H9 (cell line): ENCODE measurements around the gene SH3RF3. TPM values are rescaled to one million over a fixed set of nuclear protein-coding genes. Genes with fewer than 3 reads are reported as not detected.

Source experiments
- DNase-seq: peaks from one replicate; pipeline ENCODE4 v3.0.0-alpha.2; 2017
- H2AFZ ChIP-seq: one replicate; pipeline ENCODE4 v1.6.1; 2013; ENCODE audit warnings: mild to moderate bottlenecking, low read length, control low read depth, moderate library complexity
- H2AK5ac ChIP-seq: 2 replicates; pipeline ENCODE4 v1.6.1; 2013; ENCODE audit warnings: low read length, control low read depth, mixed read lengths; ENCODE audit not compliant: insufficient read length
- H2BK120ac ChIP-seq: one replicate; pipeline ENCODE4 v1.6.1; 2013; ENCODE audit warnings: low read depth, mild to moderate bottlenecking, low read length, control low read depth, inconsistent platforms; ENCODE audit not compliant: poor library complexity, severe bottlenecking
- H2BK12ac ChIP-seq: 2 replicates; pipeline ENCODE4 v1.6.1; 2013; ENCODE audit warnings: low read length, control low read depth, mixed read lengths, low read depth; ENCODE audit not compliant: insufficient read length
- H2BK15ac ChIP-seq: 2 replicates; pipeline ENCODE4 v1.6.1; 2013; ENCODE audit warnings: low read depth, low read length, control low read depth
- H2BK20ac ChIP-seq: one replicate; pipeline ENCODE4 v1.6.1; 2013; ENCODE audit warnings: low read depth, mild to moderate bottlenecking, low read length, control low read depth, inconsistent platforms; ENCODE audit not compliant: poor library complexity, severe bottlenecking
- H2BK5ac ChIP-seq: 2 replicates; pipeline ENCODE4 v1.6.1; 2013; ENCODE audit warnings: low read length, control low read depth, mixed read lengths; ENCODE audit not compliant: insufficient read length
- H3K14ac ChIP-seq: 2 replicates; pipeline ENCODE4 v1.6.1; 2013; ENCODE audit warnings: low read length, control low read depth; ENCODE audit not compliant: insufficient read depth
- H3K18ac ChIP-seq: 2 replicates; pipeline ENCODE4 v1.6.1; 2013; ENCODE audit warnings: low read depth, mild to moderate bottlenecking, mixed read lengths, low read length, control low read depth; ENCODE audit not compliant: insufficient read length
- H3K23ac ChIP-seq: 2 replicates; pipeline ENCODE4 v1.6.1; 2013; ENCODE audit warnings: low read length, control low read depth, mixed read lengths, low read depth; ENCODE audit not compliant: insufficient read length
- H3K23me2 ChIP-seq: 2 replicates; pipeline ENCODE4 v1.6.1; 2013; ENCODE audit warnings: low read depth, mild to moderate bottlenecking, mixed read lengths, low read length, control low read depth; ENCODE audit not compliant: insufficient read length, poor library complexity, severe bottlenecking
- H3K27ac ChIP-seq: 2 replicates; pipeline ENCODE4 v1.5.1; 2013; ENCODE audit warnings: low read length, control low read depth, mixed read lengths, low read depth; ENCODE audit not compliant: insufficient read length
- H3K27me3 ChIP-seq: 2 replicates; pipeline ENCODE4 v1.6.1; 2013; ENCODE audit warnings: low read length, control low read depth, inconsistent platforms; ENCODE audit not compliant: insufficient read depth
- H3K4ac ChIP-seq: 2 replicates; pipeline ENCODE4 v1.6.1; 2013; ENCODE audit warnings: low read depth, mild to moderate bottlenecking, control low read depth, inconsistent platforms, low read length, moderate library complexity
- H3K4me1 ChIP-seq: 2 replicates; pipeline ENCODE4 v1.6.1; 2013; ENCODE audit warnings: low read length, control low read depth, inconsistent platforms; ENCODE audit not compliant: insufficient read depth
- H3K4me2 ChIP-seq: 2 replicates; pipeline ENCODE4 v1.6.1; 2013; ENCODE audit warnings: low read length, control low read depth, mixed read lengths; ENCODE audit not compliant: insufficient read length, insufficient read depth
- H3K56ac ChIP-seq: 2 replicates; pipeline ENCODE4 v1.6.1; 2013; ENCODE audit warnings: low read depth, mild to moderate bottlenecking, mixed read lengths, low read length, control low read depth; ENCODE audit not compliant: insufficient read length
- H3K79me1 ChIP-seq: 2 replicates; pipeline ENCODE4 v1.6.1; 2013; ENCODE audit warnings: low read depth, mild to moderate bottlenecking, moderate library complexity, low read length, control low read depth, inconsistent platforms; ENCODE audit not compliant: insufficient read depth, poor library complexity, severe bottlenecking
- H3K79me2 ChIP-seq: 2 replicates; pipeline ENCODE4 v1.6.1; 2013; ENCODE audit warnings: low read length, control low read depth, inconsistent platforms; ENCODE audit not compliant: insufficient read depth
- H3K9ac ChIP-seq: 2 replicates; pipeline ENCODE4 v1.6.1; 2013; ENCODE audit warnings: low read length, control low read depth, mixed read lengths; ENCODE audit not compliant: insufficient read length; ENCODE audit errors: extremely low read depth
- H3K9me3 ChIP-seq: one replicate; pipeline ENCODE4 v1.6.1; 2013; ENCODE audit warnings: low read depth, low read length, inconsistent platforms; ENCODE audit not compliant: control insufficient read depth
- H3T11ph ChIP-seq: one replicate; pipeline ENCODE4 v1.6.1; 2013; ENCODE audit warnings: mild to moderate bottlenecking, low read length, control low read depth, inconsistent platforms
- H4K20me1 ChIP-seq: one replicate; pipeline ENCODE4 v1.6.1; 2013; ENCODE audit not compliant: control insufficient read depth, insufficient read length, insufficient read depth
- H4K5ac ChIP-seq: 2 replicates; pipeline ENCODE4 v1.6.1; 2013; ENCODE audit warnings: low read depth, mild to moderate bottlenecking, mixed read lengths, low read length, control low read depth; ENCODE audit not compliant: insufficient read length
- H4K8ac ChIP-seq: replicated peaks from 2 replicates; pipeline ENCODE4 v1.6.1; 2013; ENCODE audit warnings: low read length, control low read depth, mixed read lengths, low read depth; ENCODE audit not compliant: insufficient read length
- H4K91ac ChIP-seq: 2 replicates; pipeline ENCODE4 v1.6.1; 2013; ENCODE audit warnings: low read depth, mild to moderate bottlenecking, moderate library complexity, mixed read lengths, low read length, control low read depth; ENCODE audit not compliant: insufficient read length
- H3K27ac Mint-ChIP-seq, 3 experiments: 2 replicates in 2 of 3; 3 replicates in 1 of 3; pipeline ENCODE4 v1.8.0; 2020 to 2021; ENCODE audit warnings: mixed read lengths in 3 of 3, mild to moderate bottlenecking in 1 of 3, moderate library complexity in 1 of 3
- H3K27me3 Mint-ChIP-seq: 2 replicates; pipeline ENCODE4 v1.8.0; 2021; ENCODE audit warnings: low read depth, mild to moderate bottlenecking, moderate library complexity, mixed read lengths
- H3K36me3 Mint-ChIP-seq, 3 experiments: 2 replicates in 2 of 3; 3 replicates in 1 of 3; pipeline ENCODE4 v1.8.0; 2020 to 2021; ENCODE audit warnings: low read depth in 3 of 3, mixed read lengths in 3 of 3; ENCODE audit not compliant: insufficient read depth in 1 of 3
- H3K4me1 Mint-ChIP-seq, 2 experiments: 2 replicates each; pipeline ENCODE4 v1.8.0; 2020; ENCODE audit warnings: mixed read lengths in 2 of 2
- H3K4me3 Mint-ChIP-seq, 2 experiments: 2 replicates in 1 of 2; 3 replicates in 1 of 2; pipeline ENCODE4 v1.8.0; 2020 to 2021; ENCODE audit warnings: mild to moderate bottlenecking in 2 of 2, mixed read lengths in 2 of 2, moderate library complexity in 1 of 2
- H3K9me3 Mint-ChIP-seq, 2 experiments: 2 replicates in 1 of 2; 3 replicates in 1 of 2; pipeline ENCODE4 v1.8.0; 2020; ENCODE audit warnings: mild to moderate bottlenecking in 2 of 2, mixed read lengths in 2 of 2, moderate library complexity in 1 of 2
- CTCF ChIP-seq: fragments of 200-600 bp; sonication (generic); conservative IDR thresholded peaks from 3 replicates; pipeline ENCODE4 v1.8.0; 2021; ENCODE audit warnings: antibody characterized with exemption, mild to moderate bottlenecking
- total RNA-seq: library from RNA; stranded (reverse); gene quantifications from 2 replicates; pipeline ENCODE4 v1.2.1, GENCODE V29; 2021

Gene SH3RF3
- total RNA-seq, 1 experiment from 2014 or later: 0.46 TPM

- Histone ChIP-seq H3K79me1 (no peaks in the 10 kb centered on the region), H3K27me3 (no peaks in the 10 kb centered on the region), H3K23me2 (no peaks in the 10 kb centered on the region), H2AFZ (no peak overlapping the region), H2BK5ac (no peak overlapping the region), H4K20me1 (no peaks in the 10 kb centered on the region), H3K4ac (no peak overlapping the region), H4K8ac (no peak overlapping the region), H2AK5ac (no peak overlapping the region), H3K18ac (no peak overlapping the region), H4K5ac (no peak overlapping the region), H3K9ac (no peak overlapping the region), H2BK20ac (no peak overlapping the region), H3K4me2 (no peak overlapping the region), H3K56ac (no peak overlapping the region), H2BK12ac (no peak overlapping the region), H4K91ac (no peak overlapping the region), H2BK120ac (no peak overlapping the region), H3K9me3 (no peaks in the 10 kb centered on the region), H3K4me1 (no peaks in the 10 kb centered on the region), H2BK15ac (no peak overlapping the region), H3K23ac (no peak overlapping the region), H3T11ph (no peak overlapping the region), H3K14ac (no peak overlapping the region), H3K79me2 (no peaks in the 10 kb centered on the region), H3K27ac (no peak overlapping the region)
- DNase-seq: no peak
- no peaks in the 10 kb centered on the region; a peak in 2 of 7 replicates for H3K36me3 Mint-ChIP-seq
- no peak for TF ChIP-seq CTCF
- H3K27ac Mint-ChIP-seq: no peak overlapping the region
- H3K27me3 Mint-ChIP-seq: peaks cover 5% of the 10 kb centered on the region
- peaks cover 8 to 12% of the 10 kb centered on the region in 2 experiments; a peak in 3 of 4 replicates for H3K4me1 Mint-ChIP-seq
- no peaks in the 10 kb centered on the region for H3K9me3 Mint-ChIP-seq
- H3K4me3 Mint-ChIP-seq: no peak overlapping the region
Observed at GRCh38 chr2:109244304-109244582, 115.2 kb downstream of the SH3RF3 start.
